K562 (cell line): ENCODE data around the gene SHANK1. TPM values are rescaled to one million over a fixed set of nuclear protein-coding genes. Genes with fewer than 3 reads are reported as not detected.

Experiments used
- HEY1 ChIP-seq: fragments of 250-450 bp; sonication (Bioruptor Pico); IDR thresholded peaks from 2 replicates; pipeline ENCODE4 v1.5.0; 2020; ENCODE audit warnings: mild to moderate bottlenecking, moderate library complexity, borderline replicate concordance
- HNRNPL ChIP-seq: fragments of 200-400 bp; formaldehyde crosslinking; IDR thresholded peaks from 2 replicates; pipeline ENCODE4 v1.6.1; 2017; ENCODE audit warnings: low read depth, mild to moderate bottlenecking, low read length
- NBN ChIP-seq: fragments of 450-650 bp; IDR thresholded peaks from 2 replicates; pipeline ENCODE4 v1.6.1; 2016; ENCODE audit warnings: low read depth, mild to moderate bottlenecking
- NELFE ChIP-seq: IDR thresholded peaks from 2 replicates; pipeline ENCODE4 v1.6.1; 2011; ENCODE audit warnings: mild to moderate bottlenecking; ENCODE audit not compliant: insufficient read depth, insufficient read length
- NEUROD1 ChIP-seq: fragments of 150-350 bp; IDR thresholded peaks from 2 replicates; pipeline ENCODE4 v1.6.1; 2014; ENCODE audit warnings: borderline replicate concordance, low read length, low read depth; ENCODE audit not compliant: partially characterized antibody
- PRPF4 ChIP-seq: fragments of 200-400 bp; formaldehyde crosslinking; IDR thresholded peaks from one replicate; pipeline ENCODE4 v1.6.1; 2017; ENCODE audit warnings: low read length, low read depth, mild to moderate bottlenecking; ENCODE audit not compliant: insufficient read depth, poor library complexity, severe bottlenecking
- RBM25 ChIP-seq: fragments of 200-400 bp; formaldehyde crosslinking; IDR thresholded peaks from 2 replicates; pipeline ENCODE4 v1.6.1; 2018; ENCODE audit warnings: low read length, low read depth, moderate library complexity; ENCODE audit not compliant: severe bottlenecking
- SMAD4 ChIP-seq: fragments of 250-450 bp; sonication (Bioruptor Pico); conservative IDR thresholded peaks from 2 replicates; pipeline ENCODE4 v1.8.0; 2021; ENCODE audit warnings: inconsistent platforms, mild to moderate bottlenecking, moderate library complexity
- TARDBP ChIP-seq: fragments of 450-650 bp; IDR thresholded peaks from 2 replicates; pipeline ENCODE4 v1.6.1; 2016
- TOE1 ChIP-seq, 2 experiments: fragments of 450-650 bp in 1 of 2; sonication (generic) in 1 of 2; formaldehyde crosslinking in 1 of 2; IDR thresholded peaks; 2 replicates each; pipeline versions ENCODE4 v1.7.1 to v1.8.0; 2016 to 2022; ENCODE audit warnings: borderline replicate concordance in 2 of 2, mild to moderate bottlenecking in 2 of 2, antibody characterized with exemption in 1 of 2, inconsistent platforms in 1 of 2, low read depth in 1 of 2, missing genetic modification reagents in 1 of 2, moderate library complexity in 1 of 2
- polyA plus RNA-seq, 8 experiments: library from polyadenylated mRNA; depleted of rRNA in 4 of 8; stranded (reverse) in 5 of 8; unstranded in 3 of 8; fragments of >200 nt; fragmentation: Nextera tagmentation in 2 of 8; fragmentation: Illumina TruSeq in 1 of 8; extraction: Ambion mirVana in 2 of 8; extraction: Trizol in 1 of 8; gene quantifications; 2 replicates each; pipeline versions ENCODE4 v1.2.1 to v1.2.3, GENCODE V29; 2011 to 2014; ENCODE audit warnings: inconsistent platforms in 1 of 8, missing spikeins in 1 of 8
- total RNA-seq, 7 experiments: library from RNA; depleted of rRNA in 6 of 7; stranded (reverse); fragments of >200 nt in 6 of 7; fragmentation: Illumina TruSeq in 2 of 7; extraction: Trizol in 2 of 7; gene quantifications; 2 replicates each; pipeline versions ENCODE4 v1.2.1 to v1.2.3, GENCODE V29; 2011 to 2021; ENCODE audit warnings: low replicate concordance in 1 of 7
- TF ChIP-seq, protein P1 (sequence below): IDR thresholded peaks from 2 replicates; pipeline ENCODE4 v1.6.1; 2014; ENCODE audit warnings: antibody characterized with exemption
- TF ChIP-seq, protein P2 (sequence below): fragments of 250-450 bp; sonication (Bioruptor Pico); IDR thresholded peaks from 2 replicates; pipeline ENCODE4 v1.8.0; 2022; ENCODE audit warnings: moderate library complexity, mild to moderate bottlenecking, inconsistent platforms
- TF ChIP-seq, protein P3 (sequence below): fragments of 250-450 bp; sonication (Bioruptor Pico); IDR thresholded peaks from 2 replicates; pipeline ENCODE4 v1.8.0; 2021; ENCODE audit warnings: borderline replicate concordance, mild to moderate bottlenecking, moderate library complexity; ENCODE audit not compliant: poor library complexity, severe bottlenecking
- TF ChIP-seq, protein P4 (sequence below): fragments of 450-650 bp; IDR thresholded peaks from 2 replicates; pipeline ENCODE4 v1.6.1; 2018; ENCODE audit warnings: mild to moderate bottlenecking, low read depth; ENCODE audit not compliant: partially characterized antibody
- TF ChIP-seq, protein P5 (sequence below): sonication (generic); formaldehyde crosslinking; IDR thresholded peaks from 2 replicates; pipeline ENCODE4 v1.8.0; 2023; ENCODE audit warnings: mild to moderate bottlenecking, missing genetic modification reagents

The SHANK1 gene
- total and polyA plus RNA-seq, 9 of the 15 experiments (the other 6 are each of a cell fraction or from before 2014, with no cell fraction given): 0.33 to 1.3 (median 0.55) TPM; not detected in 2

DNA sequence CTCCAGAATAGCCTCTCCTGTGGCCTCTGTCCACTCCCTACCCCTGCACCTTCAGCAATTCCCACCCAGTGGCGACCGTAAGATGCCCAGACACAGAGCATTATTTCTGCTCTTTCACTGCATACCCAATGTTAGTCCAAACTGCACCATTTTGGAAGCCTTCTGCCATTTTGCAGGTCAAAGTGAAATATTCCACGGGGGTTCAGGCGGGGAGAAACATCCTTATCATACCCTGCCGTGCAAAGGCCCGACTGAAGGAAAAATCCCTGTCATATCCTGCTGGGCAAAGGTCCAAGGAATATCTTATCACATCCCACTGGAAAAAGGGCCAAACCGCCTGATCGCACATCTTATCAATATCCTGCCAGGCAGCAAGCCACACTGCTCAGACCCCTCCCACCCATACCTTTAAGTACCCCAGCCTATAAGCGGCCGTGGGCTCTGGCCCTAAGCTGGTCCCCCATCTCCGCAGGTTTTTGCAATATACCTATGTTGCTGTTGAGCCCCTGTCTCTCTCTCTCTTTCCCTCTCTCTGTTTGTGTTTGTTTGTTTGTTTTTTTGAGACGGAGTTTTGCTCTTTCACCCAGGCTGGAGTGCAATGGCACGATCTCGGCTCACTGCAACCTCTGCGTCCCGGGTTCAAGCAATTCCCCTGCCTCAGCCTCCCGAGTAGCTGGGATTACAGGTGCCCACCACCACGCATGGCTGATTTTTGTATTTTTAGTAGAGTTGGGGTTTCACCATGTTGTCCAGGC, 21.8 kb upstream of the SHANK1 start (continued):
- TF ChIP-seq, protein P1, sequence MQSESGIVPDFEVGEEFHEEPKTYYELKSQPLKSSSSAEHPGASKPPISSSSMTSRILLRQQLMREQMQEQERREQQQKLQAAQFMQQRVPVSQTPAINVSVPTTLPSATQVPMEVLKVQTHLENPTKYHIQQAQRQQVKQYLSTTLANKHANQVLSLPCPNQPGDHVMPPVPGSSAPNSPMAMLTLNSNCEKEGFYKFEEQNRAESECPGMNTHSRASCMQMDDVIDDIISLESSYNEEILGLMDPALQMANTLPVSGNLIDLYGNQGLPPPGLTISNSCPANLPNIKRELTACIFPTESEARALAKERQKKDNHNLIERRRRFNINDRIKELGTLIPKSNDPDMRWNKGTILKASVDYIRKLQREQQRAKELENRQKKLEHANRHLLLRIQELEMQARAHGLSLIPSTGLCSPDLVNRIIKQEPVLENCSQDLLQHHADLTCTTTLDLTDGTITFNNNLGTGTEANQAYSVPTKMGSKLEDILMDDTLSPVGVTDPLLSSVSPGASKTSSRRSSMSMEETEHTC: no peak
- TF ChIP-seq NBN (no peak), NELFE (no peak), TOE1 (IDR thresholded peaks at IDR 0.05; ENCODE audit: borderline replicate concordance) (no peak), TOE1 (CRISPR knock-in tag; IDR thresholded peaks at IDR 0.05; ENCODE audit: borderline replicate concordance, low read depth) (no peak), PRPF4 (no peak), TARDBP (no peak), SMAD4 (0 out of 2 replicates have a peak, but pooled peaks have one; percentile 22), HEY1 (no peak), RBM25 (no peak), NEUROD1 (peak; percentile 44), HNRNPL (no peak)
- TF ChIP-seq, protein P2, sequence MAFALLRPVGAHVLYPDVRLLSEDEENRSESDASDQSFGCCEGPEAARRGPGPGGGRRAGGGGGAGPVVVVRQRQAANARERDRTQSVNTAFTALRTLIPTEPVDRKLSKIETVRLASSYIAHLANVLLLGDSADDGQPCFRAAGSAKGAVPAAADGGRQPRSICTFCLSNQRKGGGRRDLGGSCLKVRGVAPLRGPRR: no peak
- TF ChIP-seq, protein P3, sequence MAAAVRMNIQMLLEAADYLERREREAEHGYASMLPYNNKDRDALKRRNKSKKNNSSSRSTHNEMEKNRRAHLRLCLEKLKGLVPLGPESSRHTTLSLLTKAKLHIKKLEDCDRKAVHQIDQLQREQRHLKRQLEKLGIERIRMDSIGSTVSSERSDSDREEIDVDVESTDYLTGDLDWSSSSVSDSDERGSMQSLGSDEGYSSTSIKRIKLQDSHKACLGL (CRISPR knock-in tag): no peak
- TF ChIP-seq, protein P4, sequence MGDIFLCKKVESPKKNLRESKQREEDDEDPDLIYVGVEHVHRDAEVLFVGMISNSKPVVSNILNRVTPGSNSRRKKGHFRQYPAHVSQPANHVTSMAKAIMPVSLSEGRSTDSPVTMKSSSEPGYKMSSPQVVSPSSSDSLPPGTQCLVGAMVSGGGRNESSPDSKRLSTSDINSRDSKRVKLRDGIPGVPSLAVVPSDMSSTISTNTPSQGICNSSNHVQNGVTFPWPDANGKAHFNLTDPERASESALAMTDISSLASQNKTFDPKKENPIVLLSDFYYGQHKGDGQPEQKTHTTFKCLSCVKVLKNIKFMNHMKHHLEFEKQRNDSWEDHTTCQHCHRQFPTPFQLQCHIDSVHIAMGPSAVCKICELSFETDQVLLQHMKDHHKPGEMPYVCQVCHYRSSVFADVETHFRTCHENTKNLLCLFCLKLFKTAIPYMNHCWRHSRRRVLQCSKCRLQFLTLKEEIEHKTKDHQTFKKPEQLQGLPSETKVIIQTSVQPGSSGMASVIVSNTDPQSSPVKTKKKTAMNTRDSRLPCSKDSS: no peak
- TF ChIP-seq, protein P5, sequence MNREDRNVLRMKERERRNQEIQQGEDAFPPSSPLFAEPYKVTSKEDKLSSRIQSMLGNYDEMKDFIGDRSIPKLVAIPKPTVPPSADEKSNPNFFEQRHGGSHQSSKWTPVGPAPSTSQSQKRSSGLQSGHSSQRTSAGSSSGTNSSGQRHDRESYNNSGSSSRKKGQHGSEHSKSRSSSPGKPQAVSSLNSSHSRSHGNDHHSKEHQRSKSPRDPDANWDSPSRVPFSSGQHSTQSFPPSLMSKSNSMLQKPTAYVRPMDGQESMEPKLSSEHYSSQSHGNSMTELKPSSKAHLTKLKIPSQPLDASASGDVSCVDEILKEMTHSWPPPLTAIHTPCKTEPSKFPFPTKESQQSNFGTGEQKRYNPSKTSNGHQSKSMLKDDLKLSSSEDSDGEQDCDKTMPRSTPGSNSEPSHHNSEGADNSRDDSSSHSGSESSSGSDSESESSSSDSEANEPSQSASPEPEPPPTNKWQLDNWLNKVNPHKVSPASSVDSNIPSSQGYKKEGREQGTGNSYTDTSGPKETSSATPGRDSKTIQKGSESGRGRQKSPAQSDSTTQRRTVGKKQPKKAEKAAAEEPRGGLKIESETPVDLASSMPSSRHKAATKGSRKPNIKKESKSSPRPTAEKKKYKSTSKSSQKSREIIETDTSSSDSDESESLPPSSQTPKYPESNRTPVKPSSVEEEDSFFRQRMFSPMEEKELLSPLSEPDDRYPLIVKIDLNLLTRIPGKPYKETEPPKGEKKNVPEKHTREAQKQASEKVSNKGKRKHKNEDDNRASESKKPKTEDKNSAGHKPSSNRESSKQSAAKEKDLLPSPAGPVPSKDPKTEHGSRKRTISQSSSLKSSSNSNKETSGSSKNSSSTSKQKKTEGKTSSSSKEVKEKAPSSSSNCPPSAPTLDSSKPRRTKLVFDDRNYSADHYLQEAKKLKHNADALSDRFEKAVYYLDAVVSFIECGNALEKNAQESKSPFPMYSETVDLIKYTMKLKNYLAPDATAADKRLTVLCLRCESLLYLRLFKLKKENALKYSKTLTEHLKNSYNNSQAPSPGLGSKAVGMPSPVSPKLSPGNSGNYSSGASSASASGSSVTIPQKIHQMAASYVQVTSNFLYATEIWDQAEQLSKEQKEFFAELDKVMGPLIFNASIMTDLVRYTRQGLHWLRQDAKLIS (CRISPR knock-in tag): no peak
